Prostate gland (tissue), 2 donors: ENCODE measurements around the gene PAPSS2.

Source experiments
- CTCF ChIP-seq, 4 experiments: fragments of 200-600 bp in 2 of 4; fragments of 450-650 bp in 2 of 4; sonication (generic) in 2 of 4; IDR thresholded peaks; 1 replicate in 3 of 4; 2 replicates in 1 of 4; pipeline ENCODE4 v1.5.1; 2016 to 2019; ENCODE audit warnings: antibody characterized with exemption in 4 of 4, mild to moderate bottlenecking in 2 of 4, moderate library complexity in 2 of 4
- POLR2A ChIP-seq: fragments of 450-650 bp; IDR thresholded peaks from one replicate; pipeline ENCODE4 v1.6.1; 2016; ENCODE audit warnings: antibody characterized with exemption, mild to moderate bottlenecking
- POLR2AphosphoS5 ChIP-seq: sonication (generic); formaldehyde crosslinking; IDR thresholded peaks from one replicate; pipeline ENCODE4 v1.6.1; 2017; ENCODE audit warnings: antibody characterized with exemption

- TF ChIP-seq POLR2AphosphoS5 (no peak), CTCF (IDR thresholded peaks at IDR 0.05) (no peak), POLR2A (no peak)
Observed at GRCh38 chr10:87632454-87632853, 27.2 kb upstream of the PAPSS2 start.
